GM21576 (cell line): ENCODE measurements around the gene RNF138.
"Not testable (repeated sequence)": the region's sequence is repeated elsewhere in the genome, so short reads cannot be mapped to it uniquely, and the experiment has no call there.

Experiments
- ATAC-seq: cut with Tn5 transposase; IDR thresholded peaks from one replicate; pipeline ENCODE4 v1.9.1; 2021; ENCODE audit warnings: mild to moderate bottlenecking, moderate library complexity; ENCODE audit not compliant: unreplicated experiment

RNF138 gene

GRCh38 chr18:32095192-32095899, 3.7 kb downstream of the RNF138 start:
- no peak for ATAC-seq

GRCh38 chr18:32095900-32096229, 4.2 kb downstream of the RNF138 start:
- no peak for ATAC-seq

- no peak for ATAC-seq
Observed at GRCh38 chr18:32096946-32097345, 5.3 kb downstream of the RNF138 start.

- ATAC-seq: no peak
Observed at GRCh38 chr18:32104516-32104915, 12.8 kb downstream of the RNF138 start.

GRCh38 chr18:32110005-32110404, 18.3 kb downstream of the RNF138 start:
- ATAC-seq: no peak

GRCh38 chr18:32111706-32112105, 20.0 kb downstream of the RNF138 start:
- ATAC-seq: no peak

- ATAC-seq: no peak
Observed at GRCh38 chr18:32112826-32113225, 21.2 kb downstream of the RNF138 start.

GRCh38 chr18:32114293-32114942, 22.7 kb downstream of the RNF138 start:
- no peak for ATAC-seq

GRCh38 chr18:32122039-32122438, 30.4 kb downstream of the RNF138 start:
- ATAC-seq: no peak

GRCh38 chr18:32126538-32126937, 34.9 kb downstream of the RNF138 start:
- ATAC-seq: no peak

GRCh38 chr18:32135625-32136024, 44.0 kb downstream of the RNF138 start:
- no peak for ATAC-seq

- no peak for ATAC-seq
Observed at GRCh38 chr18:32138332-32138982, 46.8 kb downstream of the RNF138 start.

GRCh38 chr18:32139835-32140283, 48.2 kb downstream of the RNF138 start:
- no peak for ATAC-seq

GRCh38 chr18:32148185-32148870, 56.7 kb downstream of the RNF138 start:
- ATAC-seq: no peak

GRCh38 chr18:32152705-32153448, 61.2 kb downstream of the RNF138 start:
- ATAC-seq: peak; percentile 87

- ATAC-seq: no peak
Observed at GRCh38 chr18:32156855-32157254, 65.2 kb downstream of the RNF138 start.

GRCh38 chr18:32157580-32157979, 65.9 kb downstream of the RNF138 start:
- no peak for ATAC-seq

- peak; percentile 94 for ATAC-seq
Observed at GRCh38 chr18:32158108-32158624, 66.5 kb downstream of the RNF138 start.

GRCh38 chr18:32158631-32159030, 67.0 kb downstream of the RNF138 start:
- not testable (repeated sequence) for ATAC-seq

GRCh38 chr18:32160547-32160946, 68.9 kb downstream of the RNF138 start:
- ATAC-seq: no peak
